T47D (cell line): ENCODE measurements around the gene KPNA5.
"Not testable (repeated sequence)": the region's sequence is repeated elsewhere in the genome, so short reads cannot be mapped to it uniquely, and the experiment has no call there.

Source experiments
- DNase-seq, 2 experiments: peaks; one replicate each; pipeline versions ENCODE4 v3.0.0 to v3.0.0-alpha.2; 2011 to 2012; ENCODE audit warnings: low read depth in 1 of 2, low spot score in 1 of 2
- JUND ChIP-seq: IDR thresholded peaks from 2 replicates; pipeline ENCODE4 v1.6.1; 2012; ENCODE audit warnings: low read depth
- in situ Hi-C: cut with HindIII; loops from 2 replicates; pipeline ENCODE4 v1.10.0; 2016; ENCODE audit warnings: low sequenced_read_pairs, low pct_unique_long_range_greater_than_20kb

The KPNA5 gene

GRCh38 chr6:116680880-116681672, at the start of gene KPNA5:
Gene KPNA5, plus strand, starts transcription at chr6:116681211. Its CDS starts 124 bp downstream, at chr6:116681335.
- peak; percentile 74 to 90 for DNase-seq
- no peak for TF ChIP-seq JUND
- in situ Hi-C loops = no loop called here

GRCh38 chr6:116631379-116631990, 49.5 kb upstream of the KPNA5 start:
- DNase-seq = no peak
- in situ Hi-C loops = no loop called here
- TF ChIP-seq JUND = no peak

- TF ChIP-seq JUND = no peak
- peak in 1 of 2 experiments; percentile 46 for DNase-seq
- in situ Hi-C loops = no loop called here
Observed at GRCh38 chr6:116633685-116634084, 47.3 kb upstream of the KPNA5 start.

- no peak for TF ChIP-seq JUND
- in situ Hi-C loops = no loop called here
- no peak for DNase-seq
Observed at GRCh38 chr6:116648156-116648555, 32.9 kb upstream of the KPNA5 start.

GRCh38 chr6:116649129-116649528, 31.9 kb upstream of the KPNA5 start:
- no peak for TF ChIP-seq JUND
- no peak for DNase-seq
- in situ Hi-C loops = no loop called here

- no peak for DNase-seq
- in situ Hi-C loops = no loop called here
- TF ChIP-seq JUND = no peak
Observed at GRCh38 chr6:116651916-116652315, 29.1 kb upstream of the KPNA5 start.

GRCh38 chr6:116661594-116661993, 19.4 kb upstream of the KPNA5 start:
- no peak for DNase-seq
- TF ChIP-seq JUND = no peak
- in situ Hi-C loops = no loop called here

GRCh38 chr6:116662202-116662601, 18.8 kb upstream of the KPNA5 start:
- in situ Hi-C loops = no loop called here
- no peak for TF ChIP-seq JUND
- no peak for DNase-seq

GRCh38 chr6:116663308-116663707, 17.7 kb upstream of the KPNA5 start:
- DNase-seq = no peak
- in situ Hi-C loops = no loop called here
- TF ChIP-seq JUND = no peak

- in situ Hi-C loops, DNase-seq: not testable (repeated sequence)
Observed at GRCh38 chr6:116664169-116664568, 16.8 kb upstream of the KPNA5 start.

- TF ChIP-seq JUND = no peak
- DNase-seq = no peak
- in situ Hi-C loops = no loop called here
Observed at GRCh38 chr6:116665464-116665863, 15.5 kb upstream of the KPNA5 start.

- in situ Hi-C loops = no loop called here
- no peak for DNase-seq
- TF ChIP-seq JUND = no peak
Observed at GRCh38 chr6:116666869-116667268, 14.1 kb upstream of the KPNA5 start.

GRCh38 chr6:116667623-116668022, 13.4 kb upstream of the KPNA5 start:
- in situ Hi-C loops = no loop called here
- TF ChIP-seq JUND = no peak
- DNase-seq = no peak
